Tibial nerve (tissue), 4 donors: ENCODE results near the gene DNAJC9. TPM values are rescaled to one million over a fixed set of nuclear protein-coding genes. Genes with fewer than 3 reads are reported as not detected.
"Not testable (repeated sequence)": the region's sequence is repeated elsewhere in the genome, so short reads cannot be mapped to it uniquely, and the experiment has no call there.

Source experiments
- DNase-seq, 2 donors: peaks; one replicate each; pipeline ENCODE4 v3.0.0-alpha.2; 2019; ENCODE audit warnings: low spot score in 2 of 2
- H3K27ac ChIP-seq, 4 donors: fragments of 200-600 bp; sonication (generic) in 3 of 4; one replicate each; pipeline ENCODE4 v1.5.1; 2017 to 2019; ENCODE audit warnings: mild to moderate bottlenecking in 1 of 4
- H3K27me3 ChIP-seq, 2 donors: fragments of 200-600 bp; sonication (generic) in 1 of 2; one replicate each; pipeline versions ENCODE4 v1.5.1 to v1.6.0; 2017 to 2019
- H3K36me3 ChIP-seq, 3 donors: fragments of 200-600 bp; sonication (generic); one replicate each; pipeline ENCODE4 v1.5.1; 2018 to 2019
- H3K4me1 ChIP-seq, 4 donors: fragments of 200-600 bp; sonication (generic) in 3 of 4; one replicate each; pipeline ENCODE4 v1.5.1; 2017 to 2019
- H3K4me3 ChIP-seq, 4 donors: fragments of 200-600 bp; sonication (generic) in 3 of 4; one replicate each; pipeline ENCODE4 v1.5.1; 2017 to 2019; ENCODE audit warnings: mild to moderate bottlenecking in 1 of 4, moderate library complexity in 1 of 4
- H3K9me3 ChIP-seq, 4 donors: fragments of 200-600 bp; sonication (generic) in 3 of 4; one replicate each; pipeline ENCODE4 v1.5.1; 2017 to 2019
- EP300 ChIP-seq, 2 donors: sonication (generic); formaldehyde crosslinking; IDR thresholded peaks; one replicate each; pipeline ENCODE4 v1.6.1; 2017; ENCODE audit warnings: antibody characterized with exemption in 2 of 2, mild to moderate bottlenecking in 1 of 2
- POLR2A ChIP-seq, 2 donors: fragments of 450-650 bp; IDR thresholded peaks; one replicate each; pipeline ENCODE4 v1.6.1; 2017; ENCODE audit warnings: antibody characterized with exemption in 2 of 2, mild to moderate bottlenecking in 2 of 2, moderate library complexity in 2 of 2
- WGBS, 2 donors: methylation state at CpG; one replicate each; pipeline ENCODE4 v1.1.5; 2018; 5-methylcytosine and 5-hydroxymethylcytosine counted together
- total RNA-seq, 4 donors: library from RNA; depleted of rRNA; stranded (reverse); fragments of >200 nt; gene quantifications; one replicate each; pipeline ENCODE4 v1.1.0, GENCODE V29; 2016
- TF ChIP-seq, protein P1 (sequence below), 5 experiments: fragments of 200-600 bp in 3 of 5; fragments of 450-650 bp in 2 of 5; sonication (generic) in 3 of 5; IDR thresholded peaks; one replicate each; pipeline ENCODE4 v1.5.1; 2016 to 2019; ENCODE audit warnings: antibody characterized with exemption in 5 of 5, mild to moderate bottlenecking in 3 of 5, moderate library complexity in 2 of 5

DNAJC9 gene
- total RNA-seq, 4 donors from 2014 or later = 11.8 to 24.0 (median 15.2) TPM

DNA sequence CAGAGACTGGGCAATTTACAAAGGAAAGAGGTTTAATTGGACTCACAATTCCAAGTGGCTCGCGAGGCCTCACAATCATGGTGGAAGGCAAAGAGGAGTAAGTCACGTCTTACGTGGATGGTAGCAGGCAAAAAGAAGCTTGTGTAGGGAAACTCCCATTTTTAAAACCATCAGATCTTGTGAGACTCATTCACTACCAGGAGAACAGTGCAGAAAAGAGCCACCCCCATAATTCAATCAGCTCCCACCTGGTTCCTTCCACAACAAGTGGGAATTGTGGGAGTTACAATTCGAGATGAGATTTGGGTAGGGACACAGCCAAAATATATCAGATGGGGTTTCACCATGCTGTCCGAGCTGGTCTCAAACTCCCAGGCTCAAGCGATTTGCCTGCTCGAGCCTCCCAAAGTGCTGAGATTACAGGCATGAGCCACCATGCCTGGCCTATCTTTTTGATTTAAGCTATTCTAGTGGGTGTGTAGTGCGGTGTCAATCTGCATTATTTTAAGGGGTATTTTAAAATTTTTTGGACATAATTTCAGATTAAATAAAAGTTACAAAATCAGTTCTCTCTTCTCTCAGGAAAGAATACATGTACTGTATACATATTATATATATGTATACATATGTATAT, 14.4 kb upstream of the DNAJC9 start:
- H3K27ac ChIP-seq = no peak overlapping the region

DNA sequence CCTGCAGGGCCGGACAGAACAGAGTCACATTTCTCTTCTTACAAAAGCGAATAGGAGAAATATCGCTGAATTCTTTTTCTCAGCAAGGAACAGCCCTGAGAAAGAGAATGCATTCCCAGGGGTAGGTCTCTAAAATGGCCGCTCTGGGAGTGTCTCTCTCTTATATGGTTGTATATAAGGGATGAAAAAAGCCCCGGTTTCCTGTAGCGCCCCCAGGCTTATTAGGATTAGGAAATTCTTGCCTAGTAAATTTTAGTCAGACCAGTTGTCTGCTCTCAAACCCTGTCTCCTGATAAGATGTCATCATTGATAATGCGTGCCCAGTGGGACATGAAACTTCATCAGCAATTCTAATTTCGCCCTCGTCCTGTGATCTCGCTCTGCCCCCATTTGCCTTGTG, 11.6 kb upstream of the DNAJC9 start:
- not testable (repeated sequence) for H3K36me3 ChIP-seq, DNase-seq, H3K27me3 ChIP-seq, H3K9me3 ChIP-seq, H3K27ac ChIP-seq, H3K4me3 ChIP-seq, H3K4me1 ChIP-seq
- 94 to 95% methylated on average over 10 of the region's 10 CpGs for WGBS, 2 donors

More for the DNA sequence above, 14.4 kb upstream of the DNAJC9 start:
- Histone ChIP-seq H3K36me3 (no peaks in the 10 kb centered on the region), H3K4me1 (peaks cover 0 to 5% (median 0%) of the 10 kb centered on the region in 4 donors), H3K27me3 (no peaks in the 10 kb centered on the region), H3K4me3 (no peak overlapping the region), H3K9me3 (no peaks in the 10 kb centered on the region)
- TF ChIP-seq EP300 (IDR thresholded peaks at IDR 0.05) (no peak), POLR2A (IDR thresholded peaks at IDR 0.05) (no peak)
- TF ChIP-seq, protein P1, sequence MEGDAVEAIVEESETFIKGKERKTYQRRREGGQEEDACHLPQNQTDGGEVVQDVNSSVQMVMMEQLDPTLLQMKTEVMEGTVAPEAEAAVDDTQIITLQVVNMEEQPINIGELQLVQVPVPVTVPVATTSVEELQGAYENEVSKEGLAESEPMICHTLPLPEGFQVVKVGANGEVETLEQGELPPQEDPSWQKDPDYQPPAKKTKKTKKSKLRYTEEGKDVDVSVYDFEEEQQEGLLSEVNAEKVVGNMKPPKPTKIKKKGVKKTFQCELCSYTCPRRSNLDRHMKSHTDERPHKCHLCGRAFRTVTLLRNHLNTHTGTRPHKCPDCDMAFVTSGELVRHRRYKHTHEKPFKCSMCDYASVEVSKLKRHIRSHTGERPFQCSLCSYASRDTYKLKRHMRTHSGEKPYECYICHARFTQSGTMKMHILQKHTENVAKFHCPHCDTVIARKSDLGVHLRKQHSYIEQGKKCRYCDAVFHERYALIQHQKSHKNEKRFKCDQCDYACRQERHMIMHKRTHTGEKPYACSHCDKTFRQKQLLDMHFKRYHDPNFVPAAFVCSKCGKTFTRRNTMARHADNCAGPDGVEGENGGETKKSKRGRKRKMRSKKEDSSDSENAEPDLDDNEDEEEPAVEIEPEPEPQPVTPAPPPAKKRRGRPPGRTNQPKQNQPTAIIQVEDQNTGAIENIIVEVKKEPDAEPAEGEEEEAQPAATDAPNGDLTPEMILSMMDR (IDR thresholded peaks at IDR 0.05) = no peak
- WGBS, 2 donors = 88 to 90% methylated on average over 9 of the region's 9 CpGs
- DNase-seq = no peak

DNA sequence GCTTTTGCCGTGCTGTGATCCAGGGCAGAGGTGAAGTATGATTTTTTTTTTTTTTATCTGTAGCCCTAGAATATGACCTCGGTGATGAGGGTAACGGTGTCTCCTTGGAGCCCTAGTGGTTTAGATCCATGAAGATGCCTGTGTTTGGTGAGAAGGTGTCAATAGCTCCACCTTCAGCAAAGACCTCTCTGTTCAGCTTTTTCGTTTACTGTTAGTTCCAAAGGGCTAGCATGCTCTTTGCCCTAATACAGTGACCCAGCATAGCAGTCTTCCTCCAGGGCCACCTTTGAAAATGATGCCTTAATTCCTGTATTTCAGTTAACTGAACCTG, 6.1 kb upstream of the DNAJC9 start:
- Histone ChIP-seq H3K36me3 (peaks cover 0 to 25% (median 0%) of the 10 kb centered on the region in 3 donors), H3K4me3 (peak overlapping the region; percentile 69 to 84 (median 80)), H3K27ac (peak overlapping the region in 3 of 4 donors; percentile 87 to 93 (median 93)), H3K9me3 (no peaks in the 10 kb centered on the region), H3K4me1 (peaks cover 3 to 39% (median 14%) of the 10 kb centered on the region in 4 donors), H3K27me3 (no peaks in the 10 kb centered on the region)
- no peak for DNase-seq
- WGBS, 2 donors = 1 to 2% methylated on average over 4 of the region's 4 CpGs
- TF ChIP-seq POLR2A (IDR thresholded peaks at IDR 0.05) (no peak), EP300 (IDR thresholded peaks at IDR 0.05) (no peak)
- TF ChIP-seq, protein P1 (IDR thresholded peaks at IDR 0.05) = no peak

DNA sequence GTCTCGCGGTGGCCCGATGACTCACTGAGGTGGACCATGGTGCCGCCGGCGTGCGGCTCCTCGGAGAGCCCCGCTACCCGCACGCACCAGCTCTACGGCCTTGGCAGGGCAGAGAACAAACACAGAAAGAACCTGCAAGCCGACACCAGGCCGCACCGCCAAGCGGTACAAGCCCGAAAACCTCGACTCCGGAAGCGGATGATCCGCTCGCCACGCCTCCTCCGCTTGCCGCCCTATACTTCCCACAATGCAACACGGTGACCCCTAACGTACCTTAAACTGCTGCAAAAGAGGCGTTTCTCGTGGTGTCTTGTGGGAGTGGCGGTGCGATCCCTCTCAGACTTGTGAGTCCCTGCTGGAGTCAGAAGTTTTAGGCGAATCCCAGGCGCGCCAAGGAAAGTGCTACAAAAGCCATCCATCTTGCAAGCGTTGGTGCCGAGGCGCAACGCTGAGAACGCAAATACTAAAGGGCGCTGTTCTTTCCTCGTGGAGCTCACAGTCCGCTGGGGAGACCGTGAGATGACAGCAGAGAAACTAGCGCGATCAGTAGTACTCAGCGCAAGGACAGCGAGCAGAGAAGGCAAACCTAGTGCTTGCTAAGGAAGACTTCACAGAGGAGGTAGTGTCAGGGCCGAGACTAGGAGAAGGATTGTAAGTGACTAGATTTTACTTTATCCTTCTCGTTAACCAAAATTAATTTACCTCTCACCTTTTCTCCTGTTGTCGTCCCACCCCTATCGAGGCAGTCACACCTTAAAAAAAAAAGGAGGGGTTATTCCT, 5.6 kb upstream of the DNAJC9 start, which contains the start of gene MRPS16:
TSS of gene MRPS16 (minus strand) at position 200 of the 780 bp plus-strand sequence. CDS start at position 38, 162 bp downstream.
- 0% methylated on average over 37 to 38 of the region's 51 CpGs for WGBS, 2 donors
- H3K9me3 ChIP-seq = no peaks in the 10 kb centered on the region
- peaks cover 0 to 25% (median 0%) of the 10 kb centered on the region in 3 donors for H3K36me3 ChIP-seq
- peak; percentile 87 to 96 for DNase-seq
- H3K27ac ChIP-seq = peak within 1 kb of the TSS; percentile 76 to 93 (median 90)
- no peaks in the 10 kb centered on the region for H3K27me3 ChIP-seq
- H3K4me1 ChIP-seq = peaks cover 6 to 44% (median 16%) of the 10 kb centered on the region in 4 donors
- TF ChIP-seq EP300 (IDR thresholded peaks at IDR 0.05) (peak; percentile 93 to 99), POLR2A (IDR thresholded peaks at IDR 0.05) (peak; percentile 2 to 57)
- TF ChIP-seq, protein P1 (IDR thresholded peaks at IDR 0.05) = peak in 2 of 5 experiments; percentile 18 to 41
- peak within 1 kb of the TSS; percentile 69 to 84 (median 80) for H3K4me3 ChIP-seq

DNA sequence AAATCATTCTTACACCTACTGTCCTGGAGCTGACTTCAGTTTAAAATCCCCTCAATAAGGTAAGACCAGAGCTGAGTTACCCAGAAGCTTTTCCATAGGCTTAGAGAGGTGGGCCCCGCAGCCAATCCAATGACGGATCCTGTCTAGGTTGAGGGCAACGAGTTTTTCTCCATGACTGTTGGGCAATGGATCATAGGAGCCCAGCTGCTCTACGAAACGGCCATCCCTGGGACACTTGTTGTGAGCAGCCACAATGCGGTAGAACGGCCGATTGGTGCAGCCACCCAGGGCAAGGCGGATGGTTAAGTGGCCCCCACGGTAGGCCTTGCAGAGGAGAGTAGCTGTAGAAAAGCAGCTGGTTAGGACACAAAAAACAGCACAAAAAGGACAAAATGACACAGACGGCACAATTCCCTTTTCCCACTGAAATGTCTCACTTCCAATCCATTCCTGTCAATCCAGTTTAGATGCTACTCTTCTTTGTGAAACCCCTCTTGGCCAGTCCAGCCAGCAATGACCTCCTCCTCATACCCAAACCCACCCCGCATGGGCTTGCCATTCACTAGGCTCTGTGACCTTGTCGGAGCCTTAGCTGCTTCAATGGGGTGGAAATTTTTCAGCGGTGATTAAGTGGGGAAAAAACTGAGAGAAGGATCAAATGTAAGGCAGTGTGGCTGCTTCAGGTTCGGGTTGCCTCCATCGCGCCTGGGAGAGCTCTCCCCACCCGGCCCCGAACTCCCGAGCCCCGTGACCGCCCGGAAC, 4.8 kb upstream of the DNAJC9 start:
- peaks cover 0 to 25% (median 0%) of the 10 kb centered on the region in 3 donors for H3K36me3 ChIP-seq
- no peaks in the 10 kb centered on the region for H3K9me3 ChIP-seq
- DNase-seq = no peak
- peaks cover 8 to 47% (median 19%) of the 10 kb centered on the region in 4 donors for H3K4me1 ChIP-seq
- TF ChIP-seq, protein P1 (IDR thresholded peaks at IDR 0.05) = no peak
- TF ChIP-seq POLR2A (IDR thresholded peaks at IDR 0.05) = no peak
- TF ChIP-seq EP300 (IDR thresholded peaks at IDR 0.05) = no peak
- peak overlapping the region; percentile 69 to 84 (median 80) for H3K4me3 ChIP-seq
- H3K27ac ChIP-seq = peak overlapping the region; percentile 76 to 93 (median 90)
- H3K27me3 ChIP-seq = no peaks in the 10 kb centered on the region
- WGBS, 2 donors = 16 to 19% methylated on average over 23 of the region's 23 CpGs
